Adrenal gland (tissue), 12 donors: ENCODE measurements around the gene GRIK1. TPM values are rescaled to one million over a fixed set of nuclear protein-coding genes. Genes with fewer than 3 reads are reported as not detected.

Experiments used
- DNase-seq, 7 donors: peaks; one replicate each; pipeline ENCODE4 v3.0.0-alpha.2; 2019 to 2020
- H3K27ac ChIP-seq, 5 donors: fragments of 200-600 bp; sonication (generic) in 4 of 5; 1 replicate in 3 of 5; 2 replicates in 2 of 5; pipeline versions ENCODE4 v1.5.1 to v1.8.0; 2016 to 2020; ENCODE audit warnings: mild to moderate bottlenecking in 1 of 5
- H3K27me3 ChIP-seq: fragments of 200-600 bp; 2 replicates; pipeline ENCODE4 v1.8.0; 2021
- H3K36me3 ChIP-seq, 2 donors: fragments of 200-600 bp; replicated peaks in 1 of 2; 1 replicate in 1 of 2; 2 replicates in 1 of 2; pipeline versions ENCODE4 v1.5.1 to v1.8.0; 2018 to 2022
- H3K4me1 ChIP-seq, 2 donors: fragments of 200-600 bp; replicated peaks in 1 of 2; 1 replicate in 1 of 2; 2 replicates in 1 of 2; pipeline versions ENCODE4 v1.5.1 to v1.8.0; 2018 to 2021
- H3K4me3 ChIP-seq, 4 donors: fragments of 200-600 bp; sonication (generic) in 3 of 4; one replicate each; pipeline ENCODE4 v1.5.1; 2016 to 2018
- H3K9me3 ChIP-seq, 3 donors: fragments of 200-600 bp; sonication (generic) in 1 of 3; replicated peaks in 1 of 3; 1 replicate in 2 of 3; 2 replicates in 1 of 3; pipeline versions ENCODE4 v1.5.1 to v1.8.0; 2016 to 2021
- CTCF ChIP-seq, 6 experiments: fragments of 450-650 bp in 4 of 6; fragments of 200-600 bp in 2 of 6; sonication (generic) in 1 of 6; IDR thresholded peaks; 1 replicate in 5 of 6; 2 replicates in 1 of 6; pipeline versions ENCODE4 v1.5.1 to v1.8.0; 2016 to 2021; ENCODE audit warnings: antibody characterized with exemption in 6 of 6, mild to moderate bottlenecking in 2 of 6, moderate library complexity in 1 of 6
- POLR2A ChIP-seq, 2 donors: fragments of 450-650 bp; IDR thresholded peaks; one replicate each; pipeline ENCODE4 v1.6.1; 2017; ENCODE audit warnings: antibody characterized with exemption in 2 of 2, mild to moderate bottlenecking in 2 of 2, moderate library complexity in 1 of 2
- WGBS, 4 donors: extraction: QIAGEN DNeasy Blood & Tissue Kit in 2 of 4; methylation state at CpG; one replicate each; pipeline versions ENCODE4 v1.1.5 to v1.1.7; 2013 to 2017; 5-methylcytosine and 5-hydroxymethylcytosine counted together
- intact Hi-C, 2 donors: fragments of 100-400 bp; cut with DNase I; formaldehyde crosslinking; loops; one replicate each; pipeline versions ENCODE4 v1.14.1 to v1.15.0; 2022 to 2023
- polyA plus RNA-seq, 3 donors: library from polyadenylated mRNA; stranded (reverse); fragments of 200-250 nt in 2 of 3; fragments of 350-450 nt in 1 of 3; fragmentation: Illumina TruSeq in 1 of 3; extraction: RNeasy Lipid Tissue Mini Kit (QIAGEN cat#74804) in 1 of 3; gene quantifications; one replicate each; pipeline ENCODE4 v1.2.3, GENCODE V29; 2013 to 2014
- total RNA-seq, 9 donors: library from RNA; depleted of rRNA in 4 of 9; stranded (reverse); fragments of >200 nt in 4 of 9; fragments of 120-200 nt in 1 of 9; fragmentation: NEBNext Ultra II Directional in 1 of 9; extraction: Animal tissue kit (Norgen Biotek cat#: 25700) in 1 of 9; gene quantifications; one replicate each; pipeline versions ENCODE4 v1.1.0 to v1.2.4, GENCODE V29; 2013 to 2023
- donor health status: healthy with polysubstance abuse.
- donor health status: Bipolar disorder and iron deficiency.
- donor health status: DM: yes; HTN: yes; CAD: no.
- donor health status: DM: no; HTN: no; CAD: no.
- donor health status: DM: no; HTN: no; CAD: no.
- donor health status: DM: yes; HTN: yes; CAD: no.

GRIK1 gene
- total and polyA plus RNA-seq, 12 donors = 0.23 to 47.4 (median 8.1) TPM; not detected in 3

DNA sequence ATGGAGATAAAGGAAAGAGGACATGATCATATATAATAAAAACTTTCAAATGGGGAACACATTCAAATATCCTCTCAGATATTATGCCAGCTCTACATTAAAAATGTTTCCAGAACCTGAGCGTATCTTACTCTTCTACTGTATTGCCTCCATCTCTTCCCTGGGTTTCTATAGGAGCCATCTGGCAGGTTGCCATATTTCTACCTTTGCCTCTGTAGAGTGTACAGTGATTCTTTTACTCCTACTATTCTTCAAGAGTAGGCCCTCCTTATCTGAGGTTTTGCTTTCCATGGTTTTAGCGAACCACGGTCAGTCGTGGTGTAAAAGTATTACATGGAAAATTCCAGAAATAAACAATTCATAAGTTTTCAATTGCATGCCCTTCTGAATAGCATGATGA lies 259.5 kb downstream of the GRIK1 start:
- no peak overlapping the region for H3K4me3 ChIP-seq
- no peaks in the 10 kb centered on the region for H3K4me1 ChIP-seq
- intact Hi-C loops = no loop called here
- TF ChIP-seq POLR2A (IDR thresholded peaks at IDR 0.05) = no peak
- no peak for TF ChIP-seq CTCF (IDR thresholded peaks at IDR 0.05)
- WGBS, 4 donors = 94 to 96% (median 96%) methylated on average over 4 of the region's 4 CpGs
- H3K36me3 ChIP-seq = no peaks in the 10 kb centered on the region
- no peak overlapping the region for H3K27ac ChIP-seq
- H3K27me3 ChIP-seq = no peaks in the 10 kb centered on the region
- DNase-seq = no peak
- H3K9me3 ChIP-seq = no peaks in the 10 kb centered on the region

DNA sequence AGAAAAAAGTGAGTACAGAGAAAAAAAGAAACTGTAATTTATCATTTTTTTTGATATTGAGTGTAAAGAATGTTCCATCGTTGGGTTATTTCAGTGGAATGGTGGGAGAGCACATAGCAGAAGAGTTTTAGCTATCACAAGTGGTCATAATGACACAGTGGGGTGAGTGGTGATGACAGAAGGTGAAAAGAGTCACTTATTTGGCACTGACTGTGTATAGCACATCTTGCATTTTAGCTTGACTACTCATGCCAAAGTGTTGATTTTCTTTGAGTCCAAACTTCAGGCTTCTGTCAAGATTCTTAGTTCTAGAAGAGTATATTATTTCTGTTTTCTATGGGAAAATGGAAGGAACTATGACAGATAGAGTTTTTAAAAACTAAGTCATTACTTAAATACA lies 261.2 kb downstream of the GRIK1 start:
- no peak for TF ChIP-seq POLR2A (IDR thresholded peaks at IDR 0.05)
- TF ChIP-seq CTCF (IDR thresholded peaks at IDR 0.05) = no peak
- Histone ChIP-seq H3K9me3 (no peaks in the 10 kb centered on the region), H3K27me3 (no peaks in the 10 kb centered on the region), H3K4me1 (no peaks in the 10 kb centered on the region), H3K27ac (no peak overlapping the region), H3K36me3 (no peaks in the 10 kb centered on the region), H3K4me3 (no peak overlapping the region)
- WGBS, 4 donors = 66 to 89% (median 82%) methylated on average over 1 of the region's 1 CpG
- no peak for DNase-seq
- intact Hi-C loops = no loop called here

DNA sequence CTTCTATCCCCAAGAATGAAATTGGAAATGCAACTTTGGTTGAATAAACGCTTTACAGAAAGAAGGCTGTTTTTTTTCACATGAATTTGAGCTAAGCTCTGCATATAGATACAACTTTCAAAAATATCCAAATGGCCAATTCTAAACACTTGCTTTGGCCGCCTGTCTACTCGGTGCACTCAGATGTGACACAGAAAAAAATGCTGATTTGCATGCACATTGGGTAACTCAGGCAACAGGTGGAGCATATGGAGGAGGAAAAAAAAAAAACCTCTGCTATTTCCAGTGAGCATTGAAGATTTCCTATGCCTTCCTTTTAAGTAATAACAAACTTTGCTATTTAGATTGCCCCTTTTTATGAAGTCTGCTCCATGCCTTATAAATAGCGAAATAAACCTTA lies 262.5 kb downstream of the GRIK1 start:
- Histone ChIP-seq H3K4me3 (no peak overlapping the region), H3K27me3 (no peaks in the 10 kb centered on the region), H3K36me3 (no peaks in the 10 kb centered on the region), H3K9me3 (no peaks in the 10 kb centered on the region), H3K27ac (no peak overlapping the region), H3K4me1 (no peaks in the 10 kb centered on the region)
- TF ChIP-seq POLR2A (IDR thresholded peaks at IDR 0.05) (no peak), CTCF (IDR thresholded peaks at IDR 0.05) (no peak)
- DNase-seq = no peak
- WGBS, 4 donors = 93 to 95% (median 94%) methylated on average over 4 of the region's 4 CpGs
- intact Hi-C loops = no loop called here

DNA sequence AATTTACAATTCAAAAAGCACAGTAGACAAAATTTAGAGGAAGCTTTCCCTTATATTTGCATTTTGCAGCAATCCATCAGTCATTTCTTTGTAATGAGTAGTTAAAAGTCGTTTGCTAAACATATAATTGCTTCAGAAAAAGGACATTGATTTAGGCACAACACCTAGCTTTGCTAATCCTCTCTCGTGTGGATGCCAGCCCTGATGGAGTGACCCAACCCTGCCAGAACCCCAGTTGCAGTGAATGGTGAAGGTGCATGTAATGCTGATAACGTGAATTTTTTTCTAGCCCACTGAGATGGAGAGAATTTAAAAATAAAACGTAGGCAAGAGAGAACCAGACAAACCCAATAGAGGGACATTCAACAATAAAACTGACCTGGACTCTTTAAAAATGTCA lies 263.4 kb downstream of the GRIK1 start:
- Histone ChIP-seq H3K36me3 (no peaks in the 10 kb centered on the region), H3K9me3 (no peaks in the 10 kb centered on the region), H3K27ac (no peak overlapping the region), H3K4me1 (no peaks in the 10 kb centered on the region), H3K27me3 (no peaks in the 10 kb centered on the region), H3K4me3 (no peak overlapping the region)
- no peak for TF ChIP-seq POLR2A (IDR thresholded peaks at IDR 0.05)
- TF ChIP-seq CTCF (IDR thresholded peaks at IDR 0.05) = no peak
- intact Hi-C loops = no loop called here
- DNase-seq = no peak
- 68 to 76% (median 73%) methylated on average over 4 of the region's 4 CpGs for WGBS, 4 donors
